Measurements from ENCODE around the gene THOC3.
A peak's percentile ranks its signal among the peaks of the same experiment; 100 is the strongest.
"Not testable (repeated sequence)": the region's sequence is repeated elsewhere in the genome, so short reads cannot be mapped to it uniquely, and the experiment has no call there.

The THOC3 gene

GRCh38 chr5:175915066-175916037 is 52.8 kb downstream of the THOC3 start:
- H3K79me1 ChIP-seq (replicated peaks; ENCODE audit: low read length, poor library complexity, severe bottlenecking); H2BK12ac ChIP-seq (ENCODE audit: low read length in 2 of 2); H2BK120ac ChIP-seq (ENCODE audit: low read depth, low read length); H2BK15ac ChIP-seq (ENCODE audit: low read depth, poor library complexity, severe bottlenecking); H2AFZ ChIP-seq (ENCODE audit: low read depth, low read length); H3K4ac ChIP-seq (ENCODE audit: low read depth in 1 of 2, low read length in 2 of 2); H3K9ac ChIP-seq (ENCODE audit: low read length); H3K4me2 ChIP-seq (ENCODE audit: low read length, poor library complexity, severe bottlenecking); H3K4me1 ChIP-seq (ENCODE audit: control insufficient read depth, insufficient read depth, low read depth, low read length); H3K36me3 ChIP-seq (ENCODE audit: control insufficient read depth in 1 of 2, insufficient read depth in 2 of 2, low read depth in 1 of 2, low read length in 2 of 2); H2BK5ac ChIP-seq (ENCODE audit: low read depth, low read length, poor library complexity, severe bottlenecking); H2AK5ac ChIP-seq (ENCODE audit: low read length, severe bottlenecking); H3K14ac ChIP-seq (ENCODE audit: low read length in 2 of 2); H4K8ac ChIP-seq (ENCODE audit: low read length); H3K27me3 ChIP-seq (ENCODE audit: control insufficient read depth in 1 of 2, insufficient read depth in 1 of 2, low read length in 2 of 2); H4K91ac ChIP-seq (ENCODE audit: low read length); H3K23ac ChIP-seq (ENCODE audit: low read length in 2 of 2); H3K9me3 ChIP-seq (ENCODE audit: control insufficient read depth, low read length); H3K18ac ChIP-seq (ENCODE audit: low read depth in 1 of 2, low read length in 2 of 2); H3K27ac ChIP-seq (ENCODE audit: low read length, poor library complexity, severe bottlenecking); H3K4me3 ChIP-seq (ENCODE audit: insufficient read depth in 1 of 2, low read depth in 1 of 2, low read length in 2 of 2): not testable (repeated sequence)
- peak; percentile 9 for DNase-seq
- 75% methylated on average over 2 of the region's 7 CpGs for WGBS

DNA sequence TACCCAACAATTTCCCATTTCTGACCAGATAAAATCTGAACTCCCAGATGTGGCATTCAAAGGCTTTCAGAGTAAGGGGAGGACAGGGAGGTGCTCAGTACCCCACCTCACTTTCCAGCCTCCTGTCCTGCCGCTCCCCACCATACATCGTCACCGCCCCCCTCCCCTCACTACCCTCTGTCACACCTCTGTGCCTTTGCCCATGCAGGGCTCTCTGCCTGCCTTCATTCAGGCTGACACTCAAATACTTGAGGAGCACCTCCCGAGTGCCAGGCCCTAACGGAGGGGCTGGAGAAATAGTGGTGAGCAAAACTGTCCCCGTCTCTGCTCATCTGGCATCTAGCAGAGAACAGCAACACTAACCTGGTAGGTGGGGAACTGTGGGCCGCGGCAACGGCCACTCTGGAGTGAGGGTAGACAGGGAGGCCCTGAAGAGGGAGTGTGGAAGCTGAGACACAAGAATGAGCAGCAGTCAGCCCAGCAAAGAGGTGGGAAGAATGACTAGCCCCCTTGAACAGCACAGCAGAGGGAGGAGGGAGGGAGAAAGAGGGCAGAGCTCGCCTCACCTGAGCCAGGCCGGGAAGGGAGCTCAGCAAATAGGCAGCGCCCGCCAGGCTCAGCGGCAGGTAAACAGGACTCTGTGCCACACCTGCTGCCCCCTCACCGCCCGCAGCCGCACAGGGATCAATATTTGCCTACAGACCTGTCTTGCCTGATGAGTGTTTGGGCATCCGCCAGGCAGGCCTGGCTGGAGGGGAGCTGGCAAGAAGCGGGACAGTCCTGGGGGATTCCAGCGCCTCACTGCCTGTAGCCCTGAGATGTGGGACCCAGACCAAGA is 54.1 kb downstream of the THOC3 start:
- not testable (repeated sequence) for H3K14ac ChIP-seq (ENCODE audit: low read length in 2 of 2); H2AFZ ChIP-seq (ENCODE audit: low read depth, low read length); H4K8ac ChIP-seq (ENCODE audit: low read length); H3K4ac ChIP-seq (ENCODE audit: low read depth in 1 of 2, low read length in 2 of 2); H2BK120ac ChIP-seq (ENCODE audit: low read depth, low read length); H3K9me3 ChIP-seq (ENCODE audit: control insufficient read depth, low read length); H4K91ac ChIP-seq (ENCODE audit: low read length); H3K79me1 ChIP-seq (replicated peaks; ENCODE audit: low read length, poor library complexity, severe bottlenecking); H3K4me3 ChIP-seq (ENCODE audit: insufficient read depth in 1 of 2, low read depth in 1 of 2, low read length in 2 of 2); H2BK5ac ChIP-seq (ENCODE audit: low read depth, low read length, poor library complexity, severe bottlenecking); H3K4me1 ChIP-seq (ENCODE audit: control insufficient read depth, insufficient read depth, low read depth, low read length); H3K36me3 ChIP-seq (ENCODE audit: control insufficient read depth in 1 of 2, insufficient read depth in 2 of 2, low read depth in 1 of 2, low read length in 2 of 2); H2AK5ac ChIP-seq (ENCODE audit: low read length, severe bottlenecking); H3K27me3 ChIP-seq (ENCODE audit: control insufficient read depth in 1 of 2, insufficient read depth in 1 of 2, low read length in 2 of 2); H2BK12ac ChIP-seq (ENCODE audit: low read length in 2 of 2); H3K9ac ChIP-seq (ENCODE audit: low read length); DNase-seq; H3K27ac ChIP-seq (ENCODE audit: low read length, poor library complexity, severe bottlenecking); H3K4me2 ChIP-seq (ENCODE audit: low read length, poor library complexity, severe bottlenecking); H3K23ac ChIP-seq (ENCODE audit: low read length in 2 of 2); H2BK15ac ChIP-seq (ENCODE audit: low read depth, poor library complexity, severe bottlenecking)
- no CpG with 5 or more reads among the region's 20 CpGs for WGBS
- peak overlapping the region in 1 of 2 experiments; percentile 40 for H3K18ac ChIP-seq (ENCODE audit: low read depth in 1 of 2, low read length in 2 of 2)

GRCh38 chr5:175910072-175910471 is 58.0 kb downstream of the THOC3 start:
- H3K4me2 ChIP-seq (ENCODE audit: low read length, poor library complexity, severe bottlenecking); H3K4me1 ChIP-seq (ENCODE audit: control insufficient read depth, insufficient read depth, low read depth, low read length); H2BK120ac ChIP-seq (ENCODE audit: low read depth, low read length); H3K14ac ChIP-seq (ENCODE audit: low read length in 2 of 2); H3K9me3 ChIP-seq (ENCODE audit: control insufficient read depth, low read length); DNase-seq; H3K27ac ChIP-seq (ENCODE audit: low read length, poor library complexity, severe bottlenecking); H2BK5ac ChIP-seq (ENCODE audit: low read depth, low read length, poor library complexity, severe bottlenecking); H3K4ac ChIP-seq (ENCODE audit: low read depth in 1 of 2, low read length in 2 of 2); H3K79me1 ChIP-seq (replicated peaks; ENCODE audit: low read length, poor library complexity, severe bottlenecking); H3K23ac ChIP-seq (ENCODE audit: low read length in 2 of 2); H3K27me3 ChIP-seq (ENCODE audit: control insufficient read depth in 1 of 2, insufficient read depth in 1 of 2, low read length in 2 of 2); H2AK5ac ChIP-seq (ENCODE audit: low read length, severe bottlenecking); H4K8ac ChIP-seq (ENCODE audit: low read length); H4K91ac ChIP-seq (ENCODE audit: low read length); H3K4me3 ChIP-seq (ENCODE audit: insufficient read depth in 1 of 2, low read depth in 1 of 2, low read length in 2 of 2); H3K36me3 ChIP-seq (ENCODE audit: control insufficient read depth in 1 of 2, insufficient read depth in 2 of 2, low read depth in 1 of 2, low read length in 2 of 2); H2BK15ac ChIP-seq (ENCODE audit: low read depth, poor library complexity, severe bottlenecking); H3K9ac ChIP-seq (ENCODE audit: low read length); H2AFZ ChIP-seq (ENCODE audit: low read depth, low read length); H3K18ac ChIP-seq (ENCODE audit: low read depth in 1 of 2, low read length in 2 of 2): not testable (repeated sequence)
- 76% methylated on average over 10 of the region's 12 CpGs for WGBS
- H2BK12ac ChIP-seq (ENCODE audit: low read length in 2 of 2), result peak overlapping the region in 1 of 2 experiments; percentile 77
